GM20431 (cell line): ENCODE data around the gene TMEM117.
"Not testable (repeated sequence)": the region's sequence is repeated elsewhere in the genome, so short reads cannot be mapped to it uniquely, and the experiment has no call there.

Experiments used
- in situ Hi-C: fragments of 300-500 bp; cut with MseI, MboI; formaldehyde crosslinking; loops from one replicate; pipeline ENCODE4 v1.15.0; 2020; ENCODE audit warnings: low sequenced_read_pairs; ENCODE audit not compliant: unreplicated experiment

The TMEM117 gene

DNA sequence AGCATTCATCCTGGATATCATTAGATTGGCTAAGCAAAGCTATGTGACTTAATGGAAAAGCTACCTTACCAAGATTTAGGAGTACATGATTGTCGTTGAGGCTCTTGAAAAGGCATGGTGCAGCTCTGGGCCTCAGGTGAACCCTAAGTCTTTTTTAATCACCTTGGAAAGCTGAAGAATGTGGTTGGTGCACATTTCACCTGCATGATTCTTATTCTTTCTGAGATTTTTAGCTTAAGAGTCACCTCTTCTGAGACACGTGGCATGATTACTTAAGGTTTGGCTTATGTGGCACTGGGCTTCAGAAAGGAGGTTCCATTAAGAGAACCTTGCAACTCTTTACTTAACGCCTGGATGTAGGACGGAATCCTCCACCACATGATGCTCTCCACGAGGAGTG lies 498.5 kb downstream of the TMEM117 start:
- in situ Hi-C loops: no loop called here

DNA sequence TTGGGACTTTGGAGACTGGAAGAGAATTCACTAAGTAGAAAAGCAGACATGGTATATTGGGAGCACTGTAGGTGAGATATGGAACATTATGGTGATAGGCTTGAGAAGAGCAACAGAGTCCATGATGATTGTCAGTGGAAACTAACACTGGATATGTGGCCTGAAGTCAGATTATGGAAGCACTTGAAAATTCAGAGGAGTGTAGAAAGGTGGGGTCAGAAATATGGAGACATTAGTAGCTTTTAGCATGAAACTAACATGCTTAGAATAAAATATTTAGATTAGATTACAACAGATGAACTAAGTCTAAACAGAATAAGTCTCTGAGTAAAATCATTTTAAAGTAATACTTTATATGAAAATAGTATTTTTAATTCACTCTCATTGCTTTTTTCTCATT lies 499.1 kb downstream of the TMEM117 start:
- in situ Hi-C loops: no loop called here

- in situ Hi-C loops: no loop called here
These were observed 500.7 kb downstream of the TMEM117 start for GRCh38 chr12:44336577-44336976.

- in situ Hi-C loops: no loop called here
These were observed 506.5 kb downstream of the TMEM117 start for GRCh38 chr12:44342371-44342770.

GRCh38 chr12:44347145-44347544 lies 511.3 kb downstream of the TMEM117 start:
- in situ Hi-C loops: no loop called here

- in situ Hi-C loops: no loop called here
These were observed 521.6 kb downstream of the TMEM117 start for GRCh38 chr12:44357494-44357893.

GRCh38 chr12:44358636-44359035 lies 522.8 kb downstream of the TMEM117 start:
- in situ Hi-C loops: no loop called here

GRCh38 chr12:44362947-44363346 lies 527.1 kb downstream of the TMEM117 start:
- in situ Hi-C loops: no loop called here

DNA sequence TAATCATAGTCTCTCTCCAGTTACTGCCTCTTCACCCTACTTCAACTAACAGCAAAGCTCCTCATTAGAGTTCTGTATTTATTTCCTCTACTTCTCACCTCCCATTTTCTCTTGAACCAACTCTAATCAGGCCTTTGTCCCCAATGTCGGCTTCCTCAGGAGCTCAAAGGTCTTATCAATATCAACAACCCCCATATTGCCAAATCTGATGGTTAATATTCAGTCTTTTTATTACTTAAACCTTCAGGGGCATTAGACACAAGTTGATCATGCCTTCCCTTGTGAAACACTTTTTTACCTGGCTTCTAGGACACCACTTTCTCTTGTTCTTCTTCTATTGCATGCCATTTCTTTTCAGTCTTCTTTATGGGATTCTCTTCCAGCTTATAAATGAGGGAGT lies 531.3 kb downstream of the TMEM117 start:
- in situ Hi-C loops: no loop called here

- in situ Hi-C loops: no loop called here
These were observed 532.0 kb downstream of the TMEM117 start for GRCh38 chr12:44367916-44368315.

DNA sequence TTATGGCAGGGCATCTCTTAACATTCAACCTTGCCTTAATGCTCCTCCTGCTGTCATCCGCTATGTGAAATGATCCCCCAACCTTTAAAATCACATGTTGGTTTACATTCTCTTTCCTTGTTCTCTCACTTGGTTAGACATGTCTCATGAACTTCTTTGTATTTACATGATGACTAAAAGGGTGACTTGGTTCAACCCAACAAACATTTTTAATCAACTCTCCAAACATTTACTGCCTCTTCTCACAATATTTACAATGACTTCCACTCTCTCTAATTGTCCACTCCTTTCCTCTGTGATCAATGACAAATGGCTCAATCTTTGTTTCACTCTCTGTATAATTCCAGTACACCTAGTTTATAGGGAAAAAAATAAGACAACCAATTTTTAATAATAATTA lies 534.1 kb downstream of the TMEM117 start:
- in situ Hi-C loops: no loop called here

- in situ Hi-C loops: no loop called here
These were observed 535.1 kb downstream of the TMEM117 start for GRCh38 chr12:44370982-44371381.

DNA sequence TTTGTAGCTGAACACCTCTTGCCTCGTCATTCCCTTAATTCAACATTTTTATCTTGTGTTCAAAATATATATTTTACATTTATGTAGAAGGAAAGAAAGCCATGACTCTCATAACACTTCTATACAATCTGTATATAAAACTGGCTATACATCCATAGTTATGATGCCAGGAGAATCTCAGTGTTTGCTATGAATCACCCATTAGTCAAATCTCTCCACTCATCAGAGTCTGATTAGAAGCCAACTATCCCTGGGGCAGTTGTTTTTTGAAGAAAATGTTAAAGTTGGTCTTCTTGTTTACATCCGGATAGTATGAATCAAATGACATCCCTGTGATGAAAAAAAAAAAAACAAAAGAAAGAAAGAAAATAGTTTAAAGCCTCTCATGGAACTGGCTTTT lies 536.4 kb downstream of the TMEM117 start:
- in situ Hi-C loops: no loop called here

- in situ Hi-C loops: no loop called here
These were observed 539.8 kb downstream of the TMEM117 start for GRCh38 chr12:44375694-44376093.

- in situ Hi-C loops: no loop called here
These were observed 541.7 kb downstream of the TMEM117 start for GRCh38 chr12:44377443-44378187.

GRCh38 chr12:44379113-44379512 lies 543.2 kb downstream of the TMEM117 start:
- in situ Hi-C loops: not testable (repeated sequence)

- in situ Hi-C loops: no loop called here
These were observed 544.0 kb downstream of the TMEM117 start for GRCh38 chr12:44379831-44380230.

DNA sequence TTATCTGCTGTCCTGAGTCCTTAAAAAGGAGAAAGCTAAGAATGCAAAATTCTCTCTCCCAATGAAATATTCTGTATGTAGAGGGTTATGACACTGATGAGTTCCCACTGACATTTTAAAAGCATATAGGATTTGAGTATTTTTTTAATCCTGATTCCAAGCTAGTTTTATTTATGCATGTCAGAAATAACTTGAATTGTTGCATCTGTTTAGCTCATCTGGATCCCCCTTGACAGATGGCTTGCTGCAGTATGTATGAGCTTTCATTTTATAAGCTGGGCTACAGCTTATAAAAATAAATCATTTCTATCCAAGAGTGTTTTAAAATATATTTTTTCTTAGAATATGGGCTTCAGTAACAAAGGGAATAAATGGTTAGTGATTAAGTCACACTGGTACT lies 545.0 kb downstream of the TMEM117 start:
- in situ Hi-C loops: no loop called here

DNA sequence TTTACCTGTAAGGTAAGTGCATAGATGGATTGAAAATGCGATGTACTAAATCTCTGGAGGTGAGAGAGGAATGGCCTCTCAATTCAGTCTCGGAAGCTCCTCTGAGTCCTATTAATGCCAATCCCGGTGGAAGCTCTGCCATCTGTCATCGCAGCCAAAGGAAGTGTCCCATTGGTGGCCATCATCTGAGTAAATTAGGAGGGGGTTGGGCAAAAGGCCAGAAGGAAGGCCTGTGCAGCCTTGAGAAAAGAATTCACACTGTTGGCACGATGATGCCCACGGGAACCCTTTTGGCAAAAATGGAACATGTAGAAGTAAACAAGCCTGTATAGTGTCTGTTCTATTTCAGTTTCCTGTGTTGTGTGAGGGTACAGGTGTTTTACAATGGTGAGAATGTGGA lies 545.5 kb downstream of the TMEM117 start:
- in situ Hi-C loops: no loop called here

DNA sequence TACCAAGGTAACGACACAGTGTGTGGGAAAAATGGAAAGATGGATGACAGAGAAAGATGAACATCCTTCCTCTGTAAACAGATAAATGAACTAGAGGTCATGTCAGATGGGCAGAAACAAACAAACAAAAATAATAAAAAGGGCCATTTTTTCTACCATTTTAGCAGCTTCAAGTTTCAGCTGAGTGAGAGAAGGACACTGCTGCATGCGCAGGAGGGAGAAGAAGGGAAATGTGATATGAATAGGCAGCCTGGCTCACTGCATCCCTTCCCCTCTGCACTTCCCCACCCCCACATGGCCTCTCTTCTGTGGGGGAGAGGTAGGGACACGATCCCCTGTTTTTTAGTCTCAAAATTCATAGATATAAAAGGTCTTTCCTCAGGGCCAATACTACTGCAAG lies 548.3 kb downstream of the TMEM117 start:
- in situ Hi-C loops: no loop called here

DNA sequence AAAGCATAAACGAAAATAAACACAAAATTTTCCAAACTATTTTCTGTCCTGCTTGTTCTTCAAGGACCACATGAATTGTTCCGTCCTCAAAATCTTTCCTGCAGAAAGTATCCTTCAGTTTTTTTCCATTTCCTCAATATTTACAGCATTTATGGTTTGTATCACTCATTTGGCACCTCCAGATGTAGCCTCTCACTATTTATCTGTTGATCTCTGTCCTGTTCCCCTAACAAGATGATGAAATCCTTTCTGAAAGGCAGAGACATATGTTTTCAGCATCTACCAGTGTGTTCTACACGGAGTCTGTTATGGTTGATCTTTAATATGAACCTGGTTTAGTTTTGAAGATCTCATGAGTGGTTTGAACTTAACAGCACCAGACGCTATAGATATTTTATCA lies 550.1 kb downstream of the TMEM117 start:
- in situ Hi-C loops: no loop called here

DNA sequence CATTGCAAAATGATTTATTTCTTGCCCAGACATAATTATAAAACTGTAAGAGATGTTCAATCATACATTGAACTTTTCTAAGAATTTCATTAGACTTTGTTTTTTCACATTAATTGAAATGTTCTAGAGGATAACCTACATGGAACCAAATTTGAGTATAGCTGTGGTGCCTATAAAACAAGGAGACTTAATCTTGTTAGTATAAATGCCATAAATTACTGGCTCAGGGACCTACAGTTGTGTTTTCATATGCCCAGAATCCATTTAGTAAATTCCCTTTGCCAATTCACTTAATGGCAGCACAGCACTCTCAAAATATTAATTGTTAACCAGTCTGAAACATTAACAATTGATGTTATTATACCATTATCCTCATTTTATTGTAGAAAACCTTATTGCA lies 551.7 kb downstream of the TMEM117 start:
- in situ Hi-C loops: no loop called here
